GM19025 (cell line): ENCODE measurements around the gene VAT1.
"Not testable (repeated sequence)": the region's sequence is repeated elsewhere in the genome, so short reads cannot be mapped to it uniquely, and the experiment has no call there.

ENCODE experiments used
- ATAC-seq: cut with Tn5 transposase; IDR thresholded peaks from one replicate; pipeline ENCODE4 v1.9.1; 2021; ENCODE audit warnings: mild to moderate bottlenecking, low read depth, moderate library complexity; ENCODE audit not compliant: unreplicated experiment

The VAT1 gene

DNA sequence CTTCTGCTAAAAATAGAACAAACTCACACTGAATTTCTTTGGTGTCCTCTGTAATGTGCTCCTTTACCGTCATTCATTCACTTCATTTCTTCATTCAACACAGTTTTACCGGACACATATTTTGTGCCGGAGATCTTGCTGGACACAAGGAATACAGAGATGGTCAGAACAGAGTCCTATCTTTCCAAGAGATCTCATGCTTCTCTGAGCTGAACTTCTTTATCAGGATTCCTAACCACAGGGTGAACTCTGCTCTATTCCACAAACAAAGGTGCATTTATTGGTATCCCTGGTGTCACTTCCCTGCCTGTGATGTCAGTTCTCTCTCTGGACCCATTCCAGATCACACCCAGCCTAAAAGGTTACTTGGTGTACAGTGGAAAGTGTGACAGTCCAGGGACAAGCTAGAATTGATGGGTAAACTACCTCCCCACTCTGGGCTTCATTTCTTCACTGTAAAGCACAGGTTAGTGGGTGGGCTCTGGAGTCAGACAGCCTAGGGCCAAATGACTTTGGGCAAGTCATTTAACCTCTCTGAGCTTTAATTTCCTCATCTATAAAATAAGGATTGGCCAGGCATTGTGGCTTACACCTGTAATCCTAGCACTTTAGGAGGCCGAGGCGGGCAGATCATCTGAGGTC, 11.4 kb downstream of the VAT1 start:
- no peak for ATAC-seq

DNA sequence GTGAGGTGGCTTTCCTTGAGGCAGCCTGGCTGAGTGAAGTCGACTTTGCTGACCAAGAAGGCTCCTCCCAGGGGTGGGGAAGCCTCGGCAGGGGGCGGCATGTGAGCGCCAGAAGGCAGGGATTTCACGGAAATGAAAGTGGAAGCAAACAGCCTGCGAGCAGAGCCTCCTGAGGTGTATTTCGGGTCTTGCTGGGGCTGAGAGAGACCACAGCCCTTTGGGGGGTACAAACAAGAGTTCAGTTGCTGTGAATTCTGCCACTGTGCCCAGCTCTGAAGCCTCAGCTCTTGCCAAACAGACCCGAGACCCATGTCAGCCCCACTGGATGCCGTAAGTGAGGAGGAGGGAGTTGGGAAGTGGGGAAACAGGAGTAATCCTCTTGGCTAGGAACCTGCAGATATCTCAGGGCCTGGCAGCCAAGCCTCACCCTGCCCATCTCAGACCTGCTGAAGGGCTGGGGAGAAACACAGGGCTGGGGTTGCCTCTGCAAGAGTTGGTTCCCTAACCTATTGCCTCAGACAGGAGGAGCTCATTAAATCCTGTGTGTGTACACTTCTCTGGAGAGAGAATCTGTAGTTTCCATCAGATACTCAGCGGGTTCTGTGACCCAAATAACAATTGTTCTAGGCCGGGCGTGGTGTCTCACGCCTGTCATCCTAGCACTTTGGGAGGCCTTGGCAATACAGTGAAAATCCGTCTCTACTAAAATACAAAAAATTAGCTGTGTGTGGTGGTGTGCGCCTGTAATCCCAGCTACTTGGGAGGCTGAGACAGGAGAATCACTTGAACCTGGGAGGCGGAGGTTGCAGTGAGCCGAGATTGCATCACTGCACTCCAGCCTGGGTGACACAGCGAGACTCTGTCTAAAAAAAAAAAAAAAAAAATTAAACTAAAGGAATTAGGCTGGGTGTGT, 15.3 kb downstream of the VAT1 start, which contains the start of gene IFI35:
Gene IFI35, plus strand, starts transcription at position 146 of the 913 bp plus-strand sequence. Its CDS starts 164 bp downstream, at position 310.
- peak; percentile 81 for ATAC-seq

- no peak for ATAC-seq
Measured at GRCh38 chr17:43003542-43004172, 18.5 kb downstream of the VAT1 start.

DNA sequence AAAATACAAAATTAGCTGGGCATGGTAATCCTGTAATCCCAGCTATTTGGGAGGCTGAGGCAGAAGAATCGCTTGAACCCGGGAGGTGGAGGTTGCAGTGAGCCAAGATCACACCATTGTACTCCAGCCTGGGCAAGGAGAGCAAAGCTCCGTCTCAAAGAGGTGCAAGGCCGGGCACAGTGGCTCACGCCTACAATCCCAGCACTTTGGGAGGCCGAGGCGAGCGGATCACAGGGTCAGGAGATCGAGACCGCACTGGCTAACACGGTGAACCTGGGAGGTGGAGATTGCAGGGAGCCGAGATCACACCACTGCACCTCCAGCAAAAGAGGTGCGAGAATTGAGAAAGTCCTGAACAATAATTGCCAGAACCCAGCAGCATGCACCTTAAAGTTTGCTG, 21.3 kb downstream of the VAT1 start:
- not testable (repeated sequence) for ATAC-seq

DNA sequence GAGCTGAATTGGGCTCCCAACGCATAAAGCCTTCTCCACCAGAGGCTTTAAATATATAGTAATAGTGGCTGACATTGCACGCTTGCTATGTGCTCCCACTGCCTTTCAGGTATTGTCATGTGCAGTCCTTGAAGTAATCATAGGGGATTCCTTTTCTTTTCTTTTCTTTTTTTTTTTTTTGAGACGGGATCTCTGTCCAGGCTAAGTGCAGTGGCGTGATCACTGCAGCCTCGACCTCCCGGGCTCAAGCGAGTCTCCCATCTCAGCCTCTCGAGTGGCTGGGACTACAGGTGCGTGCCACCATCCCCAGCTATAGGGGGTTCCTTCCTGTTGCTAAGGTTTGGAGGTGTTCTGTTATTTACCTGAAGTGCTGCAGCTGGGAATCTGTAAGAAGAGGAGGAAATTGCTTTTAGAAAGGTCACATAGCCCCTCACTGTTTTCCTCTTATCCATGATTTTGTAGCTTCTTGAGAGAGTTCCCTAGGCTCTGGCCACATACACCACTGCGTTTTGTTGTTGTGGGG, 23.1 kb downstream of the VAT1 start:
- no peak for ATAC-seq

GRCh38 chr17:42997984-42998938, 23.9 kb downstream of the VAT1 start, which contains the start of gene RPL27:
RPL27 (plus strand) TSS chr17:42998419; CDS start chr17:42998751, 332 bp downstream.
- peak; percentile 95 for ATAC-seq

DNA sequence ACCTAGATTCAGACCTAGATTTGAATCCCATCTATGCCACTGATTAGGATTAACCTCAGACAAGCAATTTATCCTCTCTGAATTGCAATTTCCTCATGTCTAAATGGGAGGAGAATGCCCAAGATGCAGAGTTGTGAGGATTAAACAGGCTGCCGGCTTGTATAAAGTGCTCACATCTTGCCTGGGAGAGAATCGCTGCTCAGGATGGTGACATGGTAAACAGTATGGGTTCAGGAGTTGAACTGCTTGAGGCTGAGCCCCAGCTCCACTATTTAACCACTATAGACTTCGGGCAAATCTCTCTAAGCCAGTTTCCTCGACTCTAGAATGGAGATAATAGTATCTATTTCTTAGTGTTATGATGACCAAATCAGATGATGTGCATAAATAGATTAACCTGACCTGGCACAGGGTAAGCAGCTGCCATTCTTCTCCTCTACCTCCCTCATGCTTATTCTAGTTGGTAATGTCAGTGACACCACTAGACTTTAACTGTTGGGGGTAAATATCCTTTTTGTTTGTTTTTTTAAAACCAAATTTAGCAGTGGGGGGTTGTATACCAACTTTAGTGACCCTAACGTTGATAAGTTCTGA, 24.7 kb downstream of the VAT1 start:
- no peak for ATAC-seq

DNA sequence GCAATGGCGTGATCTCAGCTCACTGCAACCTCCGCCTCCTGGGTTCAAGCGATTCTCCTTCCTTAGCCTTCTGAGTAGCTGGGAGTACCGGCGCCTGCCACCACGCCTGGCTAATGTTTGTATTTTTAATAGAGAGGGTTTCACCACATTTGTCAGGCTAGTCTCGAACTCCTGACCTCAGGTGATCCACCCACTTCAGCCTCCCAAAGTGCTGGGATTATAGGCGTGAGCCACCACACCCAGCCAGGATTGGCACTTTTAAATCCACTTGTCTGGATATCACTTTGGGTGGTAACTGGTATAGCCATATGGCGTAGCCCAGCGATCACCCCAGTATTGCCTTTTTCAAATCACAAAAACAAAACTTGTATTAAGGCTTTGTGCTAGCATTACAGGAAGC, 28.3 kb downstream of the VAT1 start:
- not testable (repeated sequence) for ATAC-seq

- ATAC-seq, result no peak
Measured at GRCh38 chr17:42992872-42993271, 29.3 kb downstream of the VAT1 start.

GRCh38 chr17:42991471-42991870, 30.7 kb downstream of the VAT1 start:
- no peak for ATAC-seq

- ATAC-seq, result no peak
Measured at GRCh38 chr17:42989726-42990652, 32.2 kb downstream of the VAT1 start.

DNA sequence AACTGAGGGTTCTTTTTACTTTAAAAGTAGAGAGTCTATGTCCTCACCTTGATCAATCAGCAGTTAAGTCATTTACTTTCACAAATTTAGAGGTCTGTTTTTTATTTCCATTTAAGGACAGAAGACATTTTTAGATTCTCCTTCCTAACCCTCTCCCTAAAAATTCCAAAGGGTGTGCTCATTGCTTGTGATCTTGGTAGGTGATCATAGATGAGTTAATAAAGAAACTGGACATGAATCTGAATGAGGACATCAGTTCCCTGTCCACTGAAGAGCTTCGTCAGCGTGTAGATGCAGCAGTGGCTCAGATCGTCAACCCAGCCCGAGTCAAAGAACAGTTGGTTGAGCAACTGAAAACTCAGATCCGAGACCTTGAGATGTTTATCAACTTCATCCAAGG, 33.0 kb downstream of the VAT1 start:
- ATAC-seq, result no peak

GRCh38 chr17:42985225-42985624, 37.0 kb downstream of the VAT1 start:
- no peak for ATAC-seq

DNA sequence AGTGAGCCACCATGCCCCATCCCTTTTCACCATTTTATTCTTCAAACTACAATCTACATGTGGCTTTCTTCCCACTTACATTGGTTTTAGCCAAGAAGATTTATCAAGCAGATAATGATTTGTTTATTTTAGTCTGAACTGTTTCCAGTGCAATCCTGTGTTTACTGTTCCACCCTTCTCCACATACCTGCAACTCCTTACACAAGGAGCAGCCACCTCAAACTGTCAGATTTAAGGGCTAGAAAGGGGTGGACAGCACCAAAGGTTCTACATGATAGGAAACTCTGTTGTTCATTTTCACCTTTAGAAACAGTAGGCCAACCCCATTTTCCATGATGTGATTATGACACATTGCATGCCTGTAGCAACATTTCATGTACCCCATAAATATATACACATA, 39.9 kb downstream of the VAT1 start:
- no peak for ATAC-seq

- no peak for ATAC-seq
Measured at GRCh38 chr17:42980766-42981397, 41.3 kb downstream of the VAT1 start.

- no peak for ATAC-seq
Measured at GRCh38 chr17:42980274-42980765, 41.9 kb downstream of the VAT1 start, which contains the start of gene RUNDC1. RUNDC1 (plus strand) TSS chr17:42980565; CDS start chr17:42980577, 12 bp downstream.

- no peak for ATAC-seq
Measured at GRCh38 chr17:42979511-42980273, 42.5 kb downstream of the VAT1 start, which contains the start of gene PTGES3L. PTGES3L (minus strand) TSS chr17:42980080; CDS start chr17:42980053, 27 bp downstream.
